Measurements from ENCODE around the gene EBP. TPM values are rescaled to one million over a fixed set of nuclear protein-coding genes. Genes with fewer than 3 reads are reported as not detected.

Gene EBP
- total and polyA plus RNA-seq, 2 experiments from 2014 or later = 128 to 176 TPM

GRCh38 chrX:48478806-48479205 lies 42.8 kb upstream of the EBP start:
- H3K27me3 Mint-ChIP-seq (ENCODE audit: insufficient read depth, low read depth, poor library complexity) = peaks cover 3% of the 10 kb centered on the region
- H3K9me3 Mint-ChIP-seq = no peaks in the 10 kb centered on the region; the same call in 2 of the 3 replicates
- no peak overlapping the region for H3K27ac Mint-ChIP-seq
- Histone ChIP-seq H3K4me2 (no peak overlapping the region), H4K20me1 (replicated peaks; ENCODE audit: insufficient read depth) (no peaks in the 10 kb centered on the region), H3K4me1 (ENCODE audit: insufficient read depth) (no peaks in the 10 kb centered on the region), H3K4me3 (no peak overlapping the region), H3K36me3 (ENCODE audit: insufficient read depth) (peaks cover 4% of the 10 kb centered on the region; the same call in 1 of the 2 replicates), H3K27ac (ENCODE audit: low read depth) (no peak overlapping the region), H2AFZ (no peak overlapping the region), H3K27me3 (ENCODE audit: insufficient read depth) (no peaks in the 10 kb centered on the region), H3K9me2 (ENCODE audit: insufficient read depth) (no peaks in the 10 kb centered on the region), H3K79me2 (replicated peaks; ENCODE audit: insufficient read depth) (peaks cover 16% of the 10 kb centered on the region), H3F3A (replicated peaks; ENCODE audit: low read depth) (no peaks in the 10 kb centered on the region)
- peaks cover 32% of the 10 kb centered on the region for H3K36me3 Mint-ChIP-seq (ENCODE audit: low read depth)
- ATAC-seq (no peak), DNase-seq (ENCODE audit: low spot score) (no peak)
- H3K4me3 Mint-ChIP-seq = no peak overlapping the region
- TF ChIP-seq JUNB (IDR thresholded peaks at IDR 0.05; ENCODE audit: unreplicated experiment) = no peak
- TF ChIP-seq REST (IDR thresholded peaks at IDR 0.05; ENCODE audit: unreplicated experiment) = no peak
- TF ChIP-seq ZNF331 (CRISPR knock-in tag; IDR thresholded peaks at IDR 0.05; ENCODE audit: low read depth) = no peak
- no peak for TF ChIP-seq ZNF114 (CRISPR knock-in tag; IDR thresholded peaks at IDR 0.05)
- no peak for TF ChIP-seq ETS1 (IDR thresholded peaks at IDR 0.05)
- no peak for TF ChIP-seq EZH2 (IDR thresholded peaks at IDR 0.05; ENCODE audit: low read depth, unreplicated experiment)
- H3K4me1 Mint-ChIP-seq = peaks cover 17% of the 10 kb centered on the region

GRCh38 chrX:48480142-48480541 lies 41.5 kb upstream of the EBP start:
- Histone ChIP-seq H3K27ac (ENCODE audit: low read depth) (no peak overlapping the region), H3K27me3 (ENCODE audit: insufficient read depth) (no peaks in the 10 kb centered on the region), H4K20me1 (replicated peaks; ENCODE audit: insufficient read depth) (no peaks in the 10 kb centered on the region), H2AFZ (no peak overlapping the region), H3F3A (replicated peaks; ENCODE audit: low read depth) (no peaks in the 10 kb centered on the region), H3K4me3 (no peak overlapping the region), H3K4me1 (ENCODE audit: insufficient read depth) (no peaks in the 10 kb centered on the region), H3K36me3 (ENCODE audit: insufficient read depth) (peaks cover 4% of the 10 kb centered on the region; the same call in 1 of the 2 replicates), H3K4me2 (no peak overlapping the region), H3K9me2 (ENCODE audit: insufficient read depth) (no peaks in the 10 kb centered on the region), H3K79me2 (replicated peaks; ENCODE audit: insufficient read depth) (peaks cover 16% of the 10 kb centered on the region)
- DNase-seq (ENCODE audit: low spot score) (no peak), ATAC-seq (no peak)
- H3K27ac Mint-ChIP-seq = no peak overlapping the region
- peaks cover 3% of the 10 kb centered on the region for H3K27me3 Mint-ChIP-seq (ENCODE audit: insufficient read depth, low read depth, poor library complexity)
- no peak for TF ChIP-seq CREB1 (CRISPR knock-in tag; IDR thresholded peaks at IDR 0.05; ENCODE audit: low read depth)
- no peak for TF ChIP-seq ZNF462 (CRISPR knock-in tag; IDR thresholded peaks at IDR 0.05)
- H3K36me3 Mint-ChIP-seq (ENCODE audit: low read depth) = peaks cover 32% of the 10 kb centered on the region
- no peaks in the 10 kb centered on the region; the same call in 2 of the 3 replicates for H3K9me3 Mint-ChIP-seq
- peaks cover 11% of the 10 kb centered on the region; the same call in 2 of the 3 replicates for H3K4me1 Mint-ChIP-seq
- H3K4me3 Mint-ChIP-seq = no peak overlapping the region

Data from GM23338 (cell line).